Hematopoietic multipotent progenitor cell treated with erythropoietin and hydrocortisone succinate and interleukin-3 and kit ligand, for 17 days (in vitro differentiated cells): Measurements from ENCODE around the gene STRA8.

ENCODE experiments used
- DNase-seq: peaks from one replicate; pipeline ENCODE4 v3.0.0-alpha.2; 2015; ENCODE audit warnings: low spot score

Gene STRA8

DNA sequence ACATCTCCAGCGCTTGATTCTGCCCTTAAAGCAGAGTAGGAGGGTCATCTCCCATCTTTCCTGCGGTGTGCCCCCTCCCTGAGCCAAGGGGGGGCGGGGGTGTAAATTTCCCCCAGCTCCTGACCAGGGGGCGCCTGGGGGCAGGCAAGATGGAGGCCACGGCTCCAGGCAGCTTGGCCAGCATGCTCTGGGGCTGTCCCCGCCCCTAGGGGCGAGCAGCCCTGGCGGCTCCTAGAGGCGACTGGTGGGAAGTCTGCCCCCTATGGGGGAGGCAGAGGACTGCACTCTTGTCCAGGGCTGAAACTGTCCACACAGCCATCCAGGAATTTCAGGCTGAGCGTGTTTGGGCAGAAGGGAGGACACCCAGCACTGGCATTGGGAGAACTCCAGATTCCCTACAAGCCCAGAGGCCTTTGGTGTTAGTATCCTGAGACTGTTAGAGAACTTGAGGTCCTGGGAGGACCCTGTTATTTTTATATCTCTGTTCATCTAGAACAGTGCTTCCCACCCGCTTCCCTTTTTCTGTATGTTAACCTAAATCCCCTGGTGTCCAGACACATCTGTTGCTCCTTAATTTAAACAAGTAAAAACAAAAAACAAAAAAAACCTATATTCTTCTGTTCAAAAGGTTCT lies 4.6 kb downstream of the STRA8 start:
- peak; percentile 34 for DNase-seq

DNA sequence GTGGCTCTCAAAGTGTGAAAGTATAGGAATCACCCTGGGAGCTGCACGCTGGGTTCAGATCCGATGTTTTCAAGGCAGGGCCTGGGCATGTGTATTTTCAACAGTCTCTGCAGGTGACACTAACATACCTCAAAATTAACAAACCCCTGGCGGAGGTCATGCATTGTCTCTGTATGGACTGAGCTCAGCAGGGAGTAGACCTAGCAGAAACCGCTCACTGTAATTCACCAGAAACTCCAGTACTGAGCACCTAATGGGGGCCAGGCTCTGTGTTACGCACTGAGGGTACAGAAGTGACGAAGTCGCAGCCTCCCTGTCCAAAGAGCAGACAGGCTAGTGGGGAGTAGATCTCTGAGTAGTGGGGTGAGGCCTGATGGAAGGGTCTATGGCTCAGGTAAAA lies 5.6 kb downstream of the STRA8 start:
- DNase-seq, result no peak

DNA sequence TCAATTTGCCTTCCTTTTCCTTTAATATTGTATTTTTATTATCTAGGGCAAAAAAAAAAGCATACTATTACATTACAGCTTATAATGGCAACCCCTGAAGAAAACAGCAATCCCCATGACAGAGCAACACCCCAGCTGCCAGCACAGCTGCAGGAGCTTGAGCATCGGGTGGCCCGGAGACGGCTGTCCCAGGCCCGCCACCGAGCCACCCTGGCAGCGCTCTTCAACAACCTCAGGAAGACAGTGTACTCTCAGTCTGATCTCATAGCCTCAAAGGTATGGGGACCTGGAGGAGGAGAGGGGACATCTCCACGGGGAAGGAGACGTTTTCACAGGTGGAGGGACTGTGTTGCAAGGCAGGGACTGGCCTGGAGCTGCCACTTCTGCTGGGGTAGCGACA lies 6.8 kb downstream of the STRA8 start:
- DNase-seq, result no peak

DNA sequence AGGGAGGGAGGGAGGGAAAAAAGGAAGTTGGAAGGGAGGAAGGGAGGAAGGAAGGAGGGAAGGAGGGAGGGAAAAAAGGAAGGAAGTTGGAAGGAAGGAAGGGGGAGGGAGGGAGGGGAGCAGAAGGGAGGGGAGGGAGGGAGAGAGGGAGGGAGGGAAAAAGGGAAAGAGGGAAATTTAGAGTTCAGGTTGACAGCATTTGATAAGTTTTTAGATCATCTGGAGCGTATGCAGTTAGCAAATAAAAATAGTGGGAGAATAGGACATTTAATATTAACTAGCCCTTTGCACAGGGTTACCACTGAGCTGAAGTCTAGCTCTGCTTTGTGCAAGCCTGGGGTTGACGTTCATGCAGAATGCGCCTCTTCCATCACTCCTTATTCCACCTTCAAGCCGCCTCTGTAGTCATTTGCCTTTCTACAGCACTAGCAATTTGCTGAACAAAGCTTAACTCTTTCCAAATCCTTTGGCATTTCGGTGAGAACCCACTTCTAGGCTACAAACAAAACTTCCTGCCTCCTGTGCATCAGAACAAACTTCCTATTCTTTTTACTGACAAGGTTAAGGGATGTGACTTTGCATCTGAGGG lies 8.6 kb downstream of the STRA8 start:
- DNase-seq, result no peak

DNA sequence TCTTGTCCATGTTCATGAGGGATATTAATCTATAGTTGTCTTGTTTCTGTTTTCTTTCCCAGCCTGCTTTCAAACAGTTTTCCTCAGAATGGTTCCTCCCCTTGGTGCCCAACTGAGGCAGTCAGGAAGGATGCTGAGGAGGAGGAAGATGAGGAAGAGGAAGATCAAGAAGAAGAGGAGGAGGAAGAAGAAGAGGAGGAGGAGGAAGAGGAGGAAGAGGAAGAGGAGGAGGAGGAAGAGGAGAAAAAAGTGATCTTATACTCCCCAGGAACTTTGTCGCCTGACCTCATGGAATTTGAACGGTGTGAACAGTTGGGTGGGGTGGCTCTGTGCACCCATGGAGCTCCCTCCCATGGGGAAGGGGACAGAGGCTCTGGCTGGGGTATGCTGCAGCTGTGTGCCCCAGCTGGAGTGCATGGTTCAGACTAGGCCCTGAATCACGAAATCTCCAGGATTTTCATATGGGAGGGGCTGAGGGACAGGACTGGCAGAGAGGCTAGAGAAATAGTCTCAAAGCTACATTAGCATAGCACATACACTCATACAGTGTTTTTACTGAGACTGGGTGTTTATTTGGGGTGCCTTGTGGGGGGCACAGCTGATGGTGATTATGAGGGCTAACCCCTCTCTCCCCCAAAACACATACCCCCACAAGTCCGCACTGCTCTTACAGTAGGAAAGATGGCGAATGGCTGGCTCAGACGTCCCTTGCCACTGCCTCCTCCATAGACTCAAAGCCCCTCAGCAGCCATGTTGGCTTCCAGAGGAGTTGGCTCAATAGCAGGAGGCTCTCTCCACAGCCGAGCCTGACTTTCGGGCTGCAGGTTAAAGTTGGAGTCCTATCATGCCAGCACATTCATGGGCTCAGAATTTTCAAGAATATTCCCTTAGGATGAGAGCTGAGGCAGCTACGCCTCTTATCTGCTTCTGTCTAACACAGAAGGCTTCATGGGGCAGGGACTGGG lies 11.9 kb downstream of the STRA8 start:
- no peak for DNase-seq

DNA sequence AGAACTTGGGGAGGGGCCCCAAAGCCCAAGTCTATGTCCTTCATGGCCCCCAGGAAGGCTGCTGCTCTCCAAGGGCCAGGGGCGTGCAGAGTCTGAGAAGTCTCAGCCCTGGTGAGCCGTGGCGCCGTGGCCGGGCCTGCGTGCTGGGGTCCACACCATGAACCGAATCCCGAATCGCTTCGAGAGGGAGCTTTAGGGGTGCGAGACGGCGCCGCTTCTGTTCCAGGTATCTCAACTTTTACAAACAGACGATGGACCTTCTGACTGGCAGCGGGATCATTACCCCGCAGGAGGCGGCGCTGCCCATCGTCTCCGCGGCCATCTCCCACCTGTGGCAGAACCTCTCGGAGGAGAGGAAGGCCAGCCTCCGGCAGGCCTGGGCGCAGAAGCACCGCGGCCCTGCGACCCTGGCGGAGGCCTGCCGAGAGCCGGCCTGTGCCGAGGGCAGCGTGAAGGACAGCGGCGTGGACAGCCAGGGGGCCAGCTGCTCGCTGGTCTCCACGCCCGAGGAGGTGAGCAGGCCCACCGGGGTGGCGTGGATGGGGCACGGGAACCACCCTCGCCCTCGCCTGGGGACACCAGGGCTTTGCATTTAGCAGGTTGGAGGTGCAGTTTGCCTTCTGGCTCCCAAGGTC lies 12.7 kb downstream of the STRA8 start:
- no peak for DNase-seq

DNA sequence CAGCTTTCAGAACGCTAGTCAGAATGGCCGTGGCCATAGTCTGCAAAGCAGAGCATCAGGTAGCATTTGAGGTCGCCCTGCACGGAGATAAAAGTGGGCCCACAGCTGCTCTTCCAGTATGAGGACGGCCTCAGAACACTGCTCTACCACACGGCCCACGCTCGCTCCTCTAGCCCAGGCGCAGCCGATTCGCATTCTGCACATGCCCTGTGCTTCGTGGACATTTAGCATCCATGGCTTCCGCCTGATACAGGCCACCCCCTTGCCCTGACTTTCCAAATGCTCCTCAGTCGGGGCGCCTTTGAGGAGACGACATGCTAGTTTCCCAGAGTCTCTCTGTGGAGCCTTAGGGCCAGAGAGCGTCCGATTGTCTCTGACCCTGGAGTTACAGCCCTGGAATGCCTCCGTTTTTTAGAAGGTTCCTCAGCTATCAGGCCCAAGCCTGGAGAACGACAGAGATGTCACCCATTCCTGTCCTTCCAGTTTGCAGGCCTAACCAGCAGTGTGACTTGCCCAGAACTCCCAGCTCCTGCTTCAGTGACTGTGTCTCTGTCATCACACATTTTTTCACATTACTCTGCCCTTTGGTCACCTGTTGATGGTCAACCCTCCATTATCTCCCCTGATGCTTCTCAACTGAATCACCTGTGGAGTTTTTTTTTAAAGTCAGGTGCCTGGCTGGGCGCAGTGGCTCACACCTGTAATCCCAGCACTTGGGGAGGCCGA lies 14.3 kb downstream of the STRA8 start:
- no peak for DNase-seq

DNA sequence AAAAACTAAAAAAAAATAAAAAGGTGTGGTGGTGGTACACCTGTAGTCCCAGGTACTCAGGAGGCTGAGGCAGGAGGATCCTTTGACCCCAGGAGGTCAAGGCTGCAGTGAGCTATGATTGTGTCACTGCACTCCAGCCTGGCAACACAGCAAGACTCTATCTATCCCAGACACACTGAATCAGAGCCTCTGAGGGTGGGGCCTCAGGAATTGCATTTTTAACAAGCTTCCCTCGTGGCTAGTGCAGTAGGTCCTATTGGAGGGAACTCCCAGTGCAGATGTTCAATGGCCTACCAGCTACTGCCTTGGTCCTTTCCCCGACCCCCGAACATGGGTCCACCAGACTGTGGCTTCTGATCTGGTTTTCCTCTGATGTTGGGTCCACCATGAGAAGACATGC lies 14.9 kb downstream of the STRA8 start:
- DNase-seq, result no peak

DNA sequence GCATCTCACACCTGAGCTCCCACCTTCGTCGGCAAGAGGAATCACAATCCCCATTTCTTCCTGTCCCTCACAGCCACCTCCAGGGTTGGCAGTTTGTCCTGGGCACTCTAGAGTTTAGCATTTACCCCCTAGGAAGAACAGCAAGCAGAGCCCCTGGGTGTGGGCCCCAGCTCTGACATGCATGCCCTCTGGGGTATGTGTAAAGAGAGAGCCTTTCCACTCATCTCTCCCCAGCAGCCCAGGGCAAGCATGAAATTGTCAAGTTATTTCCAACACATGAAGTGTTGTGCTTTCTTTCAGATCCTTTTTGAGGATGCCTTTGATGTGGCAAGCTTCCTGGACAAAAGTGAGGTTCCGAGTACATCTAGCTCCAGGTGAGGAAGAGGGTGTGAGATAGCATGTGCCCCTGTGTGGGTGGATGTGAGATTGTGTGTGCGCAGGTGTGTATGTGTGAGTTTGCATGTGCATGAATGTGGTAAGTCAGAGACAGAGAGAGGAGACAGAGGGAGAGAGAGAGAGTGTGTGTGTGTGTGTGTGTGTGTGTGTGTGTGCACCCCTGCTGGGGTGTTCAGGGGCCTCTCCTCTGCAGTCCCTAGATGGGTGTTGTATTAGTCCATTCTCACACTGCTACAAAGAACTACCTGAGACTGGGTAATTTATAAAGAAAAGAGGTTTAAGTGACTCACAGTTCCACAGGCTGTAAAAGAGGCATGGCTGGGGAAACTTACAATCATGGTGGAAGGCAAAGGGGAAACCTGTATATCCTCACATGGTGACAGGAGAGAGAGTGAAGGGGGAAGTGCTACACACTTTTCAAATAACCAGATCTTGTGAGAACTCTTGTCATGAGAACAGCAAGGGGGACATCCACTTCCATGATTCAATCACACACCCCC lies 18.1 kb downstream of the STRA8 start:
- no peak for DNase-seq

DNA sequence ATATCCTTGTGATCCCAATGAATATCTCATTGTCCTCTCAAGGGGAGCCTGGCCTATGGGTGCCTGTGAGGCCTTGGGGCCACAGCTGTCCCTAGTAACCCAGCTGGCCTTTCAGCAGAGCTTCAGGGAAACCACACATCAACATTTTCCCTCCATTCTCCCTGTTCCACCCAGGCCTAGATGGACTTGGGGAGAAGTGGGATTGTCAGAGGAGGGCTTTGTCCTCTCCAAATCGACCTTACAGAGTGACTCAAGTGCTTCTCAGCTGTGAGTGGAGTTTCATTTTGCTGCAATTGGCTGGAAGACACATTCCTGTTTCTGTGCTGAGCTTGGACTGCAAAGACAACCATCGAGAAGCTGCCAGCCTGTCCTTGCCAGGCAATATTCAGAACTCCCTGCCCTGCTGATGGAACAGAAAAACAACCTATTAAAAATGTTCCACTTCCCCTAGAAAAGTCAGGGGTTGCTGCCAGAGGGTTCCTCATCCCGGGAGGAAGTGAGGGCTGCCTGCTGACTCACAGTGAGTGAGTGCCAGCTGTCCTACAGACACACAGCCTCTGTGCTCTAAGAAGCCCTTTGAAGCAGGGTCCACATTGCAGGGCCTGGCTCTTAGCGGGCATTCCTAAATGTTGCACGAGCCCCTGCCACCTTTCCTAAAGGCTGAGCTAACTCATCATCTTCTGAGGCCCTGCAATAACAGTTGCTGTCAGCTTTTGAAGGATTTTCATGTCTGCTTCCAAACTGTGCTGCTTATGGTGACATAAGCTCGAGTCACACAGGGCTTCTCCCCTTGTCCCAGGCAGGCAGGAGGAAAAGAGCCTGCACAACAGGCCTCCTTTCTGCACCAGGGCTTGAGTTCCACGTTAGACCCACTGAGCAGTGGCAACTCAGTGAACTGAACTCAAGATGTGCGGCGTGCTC lies 20.5 kb downstream of the STRA8 start:
- no peak for DNase-seq

DNA sequence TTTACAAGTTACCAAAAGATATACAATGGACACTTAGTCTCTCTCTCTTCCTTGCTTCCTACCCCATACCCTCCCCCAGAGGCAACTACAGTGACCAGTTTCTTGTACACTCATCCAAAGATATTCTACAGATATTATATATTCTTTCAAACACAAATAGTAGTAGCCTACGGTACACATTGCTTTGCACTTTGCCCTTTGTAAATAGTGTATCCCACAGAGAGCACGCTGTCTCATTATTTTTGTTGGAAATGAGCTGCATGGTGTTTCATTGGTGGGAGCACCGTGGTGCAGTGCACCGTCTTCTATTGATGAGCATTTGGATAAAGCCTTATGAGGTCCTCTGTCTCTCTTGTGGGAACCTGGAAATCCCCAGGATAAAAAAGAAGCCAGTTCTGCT lies 24.2 kb downstream of the STRA8 start:
- DNase-seq, result no peak

DNA sequence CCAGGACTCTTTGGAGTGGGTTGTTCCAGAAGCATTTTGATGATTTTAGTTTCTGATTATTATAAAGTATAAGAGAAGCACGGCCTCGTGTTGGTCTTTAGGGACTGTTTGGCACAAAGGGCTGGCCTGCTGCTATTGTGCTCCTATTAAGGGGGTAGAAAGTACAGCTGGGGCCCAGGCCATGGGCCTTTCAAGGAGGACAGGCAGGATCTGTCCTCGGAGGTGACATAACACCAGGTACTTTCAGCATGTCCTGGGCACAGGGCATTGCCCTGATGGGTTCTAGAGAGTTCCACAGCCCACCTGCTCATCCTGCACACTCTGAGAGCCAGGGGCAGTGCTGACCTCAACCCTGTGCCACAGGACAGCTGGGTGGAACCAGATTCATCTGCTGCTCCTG lies 24.9 kb downstream of the STRA8 start:
- no peak for DNase-seq

DNA sequence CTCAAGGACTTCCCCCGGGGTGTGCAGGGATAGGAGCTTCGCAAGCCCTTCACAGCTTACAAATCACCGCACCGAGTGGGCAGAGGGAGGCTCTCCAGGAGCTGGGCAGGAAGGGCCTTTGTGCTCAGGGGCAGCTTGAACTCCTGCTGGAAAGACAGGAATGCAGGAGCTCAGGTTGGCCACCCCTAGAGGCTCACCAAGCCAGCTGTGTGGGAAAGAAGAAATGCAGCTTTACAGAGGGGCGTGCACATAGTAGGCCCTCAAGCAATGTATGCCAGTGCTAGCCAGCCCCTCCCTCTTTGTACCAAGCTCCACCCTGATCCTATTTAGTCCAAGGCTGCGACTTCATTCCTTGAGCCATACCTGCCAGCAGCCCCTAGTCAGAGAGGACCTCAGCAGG lies 26.1 kb downstream of the STRA8 start:
- no peak for DNase-seq

DNA sequence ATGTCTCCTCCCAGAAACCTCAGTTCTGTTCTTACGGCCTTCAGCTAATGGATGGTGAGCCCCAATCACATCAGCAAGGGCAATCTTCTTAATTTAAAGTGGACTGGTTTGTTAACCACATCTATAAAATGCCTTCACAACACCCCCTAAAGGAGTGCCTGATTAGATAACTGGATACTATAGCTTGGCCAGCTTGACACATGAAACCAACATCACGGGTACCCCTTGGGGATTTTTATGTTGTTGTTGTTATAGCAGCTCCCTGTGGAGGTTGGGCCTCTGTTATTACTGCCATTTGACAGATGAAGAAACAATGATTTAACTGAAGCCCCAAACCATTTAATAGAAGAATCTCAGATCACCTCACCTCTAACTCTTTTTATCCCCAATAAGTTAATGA lies 26.8 kb downstream of the STRA8 start:
- DNase-seq, result no peak

DNA sequence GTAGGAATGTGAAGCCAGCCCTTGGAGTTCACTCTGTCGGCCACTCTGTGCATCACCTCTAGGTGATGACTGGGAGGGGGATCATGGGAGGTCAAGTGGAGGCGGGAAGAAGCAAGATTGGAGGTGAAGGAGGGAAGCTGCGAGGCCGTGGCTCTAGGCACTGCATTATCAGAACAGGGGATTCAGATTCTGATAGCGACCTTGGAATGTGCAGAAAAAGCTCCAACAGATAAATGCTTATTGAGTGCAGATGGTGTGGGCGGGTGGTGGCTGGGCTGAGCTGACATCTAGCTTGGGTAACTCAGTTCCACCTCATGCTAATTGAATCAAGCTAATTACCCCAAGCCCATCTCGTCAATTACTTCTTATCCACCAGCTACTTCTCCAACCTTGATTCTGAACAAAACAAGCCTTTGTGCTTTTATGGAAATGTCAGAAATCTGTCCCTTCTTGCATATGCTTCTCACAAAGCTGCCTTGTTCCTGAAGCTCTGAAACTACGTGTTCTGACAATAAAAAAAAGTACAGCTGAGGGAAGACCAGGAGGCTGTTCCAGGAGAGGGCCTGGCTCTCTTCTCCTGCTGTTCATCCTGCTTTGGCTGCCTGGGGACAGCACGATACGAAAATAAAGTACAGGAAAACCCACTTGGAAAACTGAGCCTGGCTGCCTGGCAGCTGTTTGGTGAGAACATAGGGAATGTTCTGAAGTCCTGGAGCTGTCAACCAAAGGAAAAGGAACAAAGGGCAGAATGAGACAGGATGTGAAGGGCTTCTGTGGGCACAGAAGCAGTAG lies 27.5 kb downstream of the STRA8 start:
- DNase-seq, result no peak

DNA sequence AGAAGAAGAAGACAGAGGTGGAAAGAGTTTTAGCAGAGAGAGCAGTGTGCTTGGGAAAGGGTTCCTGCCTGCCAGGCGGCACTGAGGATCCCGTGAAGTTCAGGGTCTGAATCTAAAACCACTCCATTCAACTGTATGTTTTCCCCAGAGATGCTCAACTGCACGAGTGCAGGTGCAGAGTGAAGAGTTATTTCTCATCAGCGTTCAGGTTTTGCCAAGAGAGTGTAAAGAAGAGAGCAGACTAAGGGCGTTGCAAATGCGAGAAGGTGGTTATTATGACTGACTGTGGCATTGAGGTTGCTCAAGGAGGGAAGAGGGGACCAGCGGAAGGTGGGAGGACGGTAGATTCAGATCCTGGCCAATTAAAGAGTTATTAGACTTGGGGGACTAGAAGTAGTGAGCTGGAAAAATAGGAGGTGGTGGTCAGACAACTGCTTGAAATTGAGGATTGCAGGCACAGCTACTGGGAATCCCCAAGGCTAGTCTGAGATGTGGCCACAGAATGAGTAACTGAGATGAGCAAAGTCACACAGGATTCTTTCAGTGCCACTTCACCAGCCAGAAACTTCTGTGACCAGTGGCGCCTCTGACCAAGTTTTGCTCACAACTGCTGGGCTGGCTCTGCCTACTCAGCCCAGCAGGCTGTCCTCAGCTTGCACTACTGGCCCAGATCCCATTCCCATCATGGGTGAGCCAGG lies 29.1 kb downstream of the STRA8 start:
- DNase-seq, result no peak

DNA sequence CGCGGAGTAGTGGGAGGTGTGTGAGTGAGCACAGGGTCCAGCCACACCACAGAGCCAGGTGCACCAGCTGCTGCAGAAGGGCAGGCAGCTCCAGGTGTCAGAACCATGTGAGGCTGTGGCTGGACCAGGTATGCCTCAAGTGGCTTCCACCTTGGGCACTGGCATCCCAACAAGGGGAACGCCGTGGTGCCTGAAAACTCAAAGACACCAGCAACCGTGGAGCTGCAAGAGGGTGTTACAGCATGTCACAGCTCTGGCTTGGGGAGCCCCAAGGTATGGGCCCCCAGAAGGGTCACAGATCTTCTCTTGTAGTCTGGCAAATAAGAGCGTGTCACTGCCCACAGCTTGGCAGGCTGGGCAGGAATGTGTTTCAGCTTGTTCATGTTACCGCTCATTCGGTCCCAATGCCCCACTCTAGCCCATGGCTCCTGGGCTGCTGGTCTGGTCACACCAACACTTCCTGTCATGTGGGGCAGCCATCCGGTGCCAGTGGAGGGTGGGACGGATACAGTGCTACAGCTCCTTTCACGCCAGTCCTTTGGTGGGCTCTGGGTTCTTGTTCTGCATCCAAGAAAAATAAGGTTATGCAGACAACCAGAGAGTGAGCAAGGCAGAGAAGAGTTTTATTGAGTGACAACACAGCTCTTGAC lies 29.8 kb downstream of the STRA8 start:
- no peak for DNase-seq

DNA sequence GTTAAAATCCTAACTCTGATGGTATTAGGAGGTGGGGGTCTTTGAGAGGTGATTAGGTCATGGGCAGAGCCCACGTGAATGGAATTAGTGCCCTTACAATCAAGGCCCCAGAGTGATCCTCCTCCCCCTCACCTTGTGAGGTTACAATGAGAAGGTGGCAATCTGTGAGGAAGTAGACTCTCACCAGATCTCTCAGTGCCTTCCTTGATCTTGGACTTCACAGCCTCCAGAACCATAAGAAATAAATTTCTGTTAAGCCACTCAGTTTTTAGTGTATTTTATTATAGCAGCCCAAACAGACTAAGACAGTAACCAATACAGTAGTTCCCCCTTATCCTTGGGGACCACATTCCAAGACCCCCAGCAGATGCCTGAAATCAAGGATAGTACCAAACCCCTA lies 32.0 kb downstream of the STRA8 start:
- no peak for DNase-seq
